K562 (cell line): Measurements from ENCODE around the gene RPL15. TPM values are rescaled to one million over a fixed set of nuclear protein-coding genes. Genes with fewer than 3 reads are reported as not detected.
A peak's percentile ranks its signal among the peaks of the same experiment; 100 is the strongest.

ENCODE experiments used
- ARID2 ChIP-seq: fragments of 450-650 bp; IDR thresholded peaks from 2 replicates; pipeline ENCODE4 v1.6.1; 2017; ENCODE audit warnings: antibody characterized with exemption, mild to moderate bottlenecking
- ATF1 ChIP-seq, 2 experiments: fragments of 450-650 bp in 1 of 2; IDR thresholded peaks; 2 replicates each; pipeline ENCODE4 v1.6.1; 2016; ENCODE audit warnings: missing compliant biosample characterization in 1 of 2, missing genetic modification characterization in 1 of 2
- CBFA2T2 ChIP-seq: fragments of 450-650 bp; conservative IDR thresholded peaks from 2 replicates; pipeline ENCODE4 v1.6.1; 2017; ENCODE audit warnings: mild to moderate bottlenecking
- EP300 ChIP-seq: IDR thresholded peaks from 2 replicates; pipeline ENCODE4 v1.6.1; 2012; ENCODE audit warnings: low read length, improper control_type of control experiment
- ETV1 ChIP-seq: fragments of 450-650 bp; conservative IDR thresholded peaks from 2 replicates; pipeline ENCODE4 v1.6.1; 2016; ENCODE audit warnings: missing genetic modification characterization, control low read depth, low read depth, missing compliant biosample characterization
- JUND ChIP-seq, 2 experiments: IDR thresholded peaks; 2 replicates in 1 of 2; 3 replicates in 1 of 2; pipeline ENCODE4 v1.6.1; 2011; ENCODE audit warnings: borderline replicate concordance in 2 of 2, low read depth in 2 of 2, low read length in 2 of 2, improper control_type of control experiment in 1 of 2, missing biosample characterization in 1 of 2, missing genetic modification characterization in 1 of 2, missing genetic modification reagents in 1 of 2
- MAFF ChIP-seq: IDR thresholded peaks from 2 replicates; pipeline ENCODE4 v1.6.1; 2012; ENCODE audit warnings: low read length, improper control_type of control experiment
- MAFK ChIP-seq: IDR thresholded peaks from 2 replicates; pipeline ENCODE4 v1.6.1; 2011; ENCODE audit warnings: low read length, improper control_type of control experiment
- MEIS2 ChIP-seq: fragments of 450-650 bp; IDR thresholded peaks from 2 replicates; pipeline ENCODE4 v1.6.1; 2014; ENCODE audit warnings: mild to moderate bottlenecking; ENCODE audit not compliant: partially characterized antibody
- MTF1 ChIP-seq: fragments of 250-450 bp; sonication (Bioruptor Pico); IDR thresholded peaks from 2 replicates; pipeline ENCODE4 v1.9.0; 2021; ENCODE audit warnings: moderate library complexity, mild to moderate bottlenecking, inconsistent platforms, borderline replicate concordance
- NCOR1 ChIP-seq: fragments of 450-650 bp; IDR thresholded peaks from 2 replicates; pipeline ENCODE4 v1.6.1; 2016; ENCODE audit warnings: mild to moderate bottlenecking, moderate library complexity
- NR4A1 ChIP-seq, 2 experiments: fragments of 250-450 bp in 1 of 2; fragments of 450-650 bp in 1 of 2; sonication (Bioruptor Pico) in 1 of 2; IDR thresholded peaks; 2 replicates each; pipeline versions ENCODE4 v1.4.0 to v1.6.1; 2016 to 2020; ENCODE audit warnings: mild to moderate bottlenecking in 2 of 2, missing compliant biosample characterization in 1 of 2, missing genetic modification characterization in 1 of 2, moderate library complexity in 1 of 2
- NUFIP1 ChIP-seq: fragments of 450-650 bp; IDR thresholded peaks from 2 replicates; pipeline ENCODE4 v1.6.1; 2018; ENCODE audit not compliant: partially characterized antibody
- OTX1 ChIP-seq: fragments of 450-650 bp; formaldehyde crosslinking; IDR thresholded peaks from 2 replicates; pipeline ENCODE4 v1.4.0; 2022; ENCODE audit warnings: mild to moderate bottlenecking
- RBM39 ChIP-seq: fragments of 200-400 bp; formaldehyde crosslinking; optimal IDR thresholded peaks from 2 replicates; pipeline ENCODE3; 2018; ENCODE audit warnings: low read depth, low read length
- SMAD1 ChIP-seq: fragments of 150-350 bp; IDR thresholded peaks from 2 replicates; pipeline ENCODE4 v1.6.1; 2014; ENCODE audit warnings: low read length, low read depth; ENCODE audit not compliant: partially characterized antibody
- SOX6 ChIP-seq: fragments of 450-650 bp; IDR thresholded peaks from 2 replicates; pipeline ENCODE4 v1.6.1; 2014; ENCODE audit warnings: mild to moderate bottlenecking
- TAL1 ChIP-seq: fragments of 450-650 bp; IDR thresholded peaks from 2 replicates; pipeline ENCODE4 v1.6.1; 2016; ENCODE audit warnings: mild to moderate bottlenecking
- TEAD4 ChIP-seq, 2 experiments: sonication (generic) in 1 of 2; formaldehyde crosslinking in 1 of 2; IDR thresholded peaks; 2 replicates each; pipeline versions ENCODE4 v1.6.1 to v1.8.0; 2012 to 2022; ENCODE audit warnings: borderline replicate concordance in 1 of 2, inconsistent platforms in 1 of 2, low read length in 1 of 2, mild to moderate bottlenecking in 1 of 2, missing genetic modification reagents in 1 of 2
- ZBTB17 ChIP-seq: fragments of 450-650 bp; formaldehyde crosslinking; IDR thresholded peaks from 2 replicates; pipeline ENCODE4 v1.4.0; 2020; ENCODE audit warnings: mild to moderate bottlenecking
- ZNF212 ChIP-seq: fragments of 450-650 bp; formaldehyde crosslinking; IDR thresholded peaks from 2 replicates; pipeline ENCODE4 v1.4.0; 2020; ENCODE audit warnings: mild to moderate bottlenecking
- ZNF239 ChIP-seq: fragments of 250-450 bp; sonication (Bioruptor Pico); IDR thresholded peaks from 2 replicates; pipeline ENCODE4 v1.4.0; 2020; ENCODE audit warnings: mild to moderate bottlenecking
- polyA plus RNA-seq, 8 experiments: library from polyadenylated mRNA; depleted of rRNA in 4 of 8; stranded (reverse) in 5 of 8; unstranded in 3 of 8; fragments of >200 nt; fragmentation: Nextera tagmentation in 2 of 8; fragmentation: Illumina TruSeq in 1 of 8; extraction: Ambion mirVana in 2 of 8; extraction: Trizol in 1 of 8; gene quantifications; 2 replicates each; pipeline versions ENCODE4 v1.2.1 to v1.2.3, GENCODE V29; 2011 to 2014; ENCODE audit warnings: inconsistent platforms in 1 of 8, missing spikeins in 1 of 8
- total RNA-seq, 7 experiments: library from RNA; depleted of rRNA in 6 of 7; stranded (reverse); fragments of >200 nt in 6 of 7; fragmentation: Illumina TruSeq in 2 of 7; extraction: Trizol in 2 of 7; gene quantifications; 2 replicates each; pipeline versions ENCODE4 v1.2.1 to v1.2.3, GENCODE V29; 2011 to 2021; ENCODE audit warnings: low replicate concordance in 1 of 7
- TF ChIP-seq, protein P1 (sequence below): fragments of 450-650 bp; formaldehyde crosslinking; IDR thresholded peaks from 2 replicates; pipeline ENCODE4 v1.4.0; 2020; ENCODE audit warnings: mild to moderate bottlenecking, mixed read lengths
- TF ChIP-seq, protein P2 (sequence below), 2 experiments: IDR thresholded peaks in 1 of 2; conservative IDR thresholded peaks in 1 of 2; 2 replicates each; pipeline ENCODE4 v1.6.1; 2016; ENCODE audit warnings: low read depth in 2 of 2, mild to moderate bottlenecking in 1 of 2, missing compliant biosample characterization in 1 of 2, missing genetic modification characterization in 1 of 2, moderate library complexity in 1 of 2
- TF ChIP-seq, protein P3 (sequence below), 2 experiments: fragments of 450-650 bp; IDR thresholded peaks; 2 replicates each; pipeline ENCODE4 v1.6.1; 2016

The RPL15 gene
- total and polyA plus RNA-seq, 9 of the 15 experiments (the other 6 are each of a cell fraction or from before 2014, with no cell fraction given): 2,393 to 8,850 (median 3,928) TPM

DNA sequence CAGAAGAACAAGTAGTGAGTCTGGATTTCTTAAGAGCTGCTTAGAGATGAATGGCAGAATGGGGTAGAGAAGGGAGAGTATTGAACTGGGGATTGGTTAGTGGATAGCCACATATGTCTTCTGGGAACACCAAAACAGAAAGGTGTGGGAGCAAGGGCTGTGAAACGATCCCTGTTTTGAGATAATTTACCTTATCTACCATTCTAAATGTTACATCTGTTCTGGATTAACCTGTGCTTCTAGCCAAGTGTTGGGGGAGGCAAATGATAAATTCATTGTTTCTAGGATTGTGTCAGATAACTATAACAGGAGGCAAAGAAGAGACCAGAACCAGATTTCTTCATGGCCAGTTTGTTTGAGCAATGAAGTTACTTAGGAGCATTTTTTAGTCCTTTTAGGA lies 36.6 kb downstream of the RPL15 start (continued):
- TF ChIP-seq JUND (IDR thresholded peaks at IDR 0.05; ENCODE audit: borderline replicate concordance, low read depth, low read length) (no peak), JUND (tag; IDR thresholded peaks at IDR 0.05; ENCODE audit: borderline replicate concordance, low read depth, low read length) (no peak), OTX1 (CRISPR knock-in tag) (no peak), TAL1 (peak; percentile 57), ZBTB17 (CRISPR knock-in tag) (no peak), ZNF212 (CRISPR knock-in tag) (no peak), MEIS2 (no peak), SOX6 (peak; percentile 68), TEAD4 (IDR thresholded peaks at IDR 0.05; ENCODE audit: low read length) (peak; percentile 78), TEAD4 (CRISPR knock-in tag; IDR thresholded peaks at IDR 0.05; ENCODE audit: borderline replicate concordance) (no peak), ARID2 (no peak), ETV1 (tag) (no peak), SMAD1 (no peak), MAFF (no peak), NUFIP1 (no peak), NCOR1 (peak; percentile 39; the same call in 1 of the 2 replicates), ZNF239 (CRISPR knock-in tag) (no peak), MAFK (no peak), EP300 (peak; percentile 36; the same call in 1 of the 2 replicates), MTF1 (CRISPR knock-in tag) (no peak), ATF1 (CRISPR knock-in tag; IDR thresholded peaks at IDR 0.05) (no peak), ATF1 (tag; IDR thresholded peaks at IDR 0.05) (no peak), NR4A1 (CRISPR knock-in tag; IDR thresholded peaks at IDR 0.05) (no peak), NR4A1 (tag; IDR thresholded peaks at IDR 0.05) (no peak), RBM39 (no peak), CBFA2T2 (peak; percentile 63)
- TF ChIP-seq, protein P1, sequence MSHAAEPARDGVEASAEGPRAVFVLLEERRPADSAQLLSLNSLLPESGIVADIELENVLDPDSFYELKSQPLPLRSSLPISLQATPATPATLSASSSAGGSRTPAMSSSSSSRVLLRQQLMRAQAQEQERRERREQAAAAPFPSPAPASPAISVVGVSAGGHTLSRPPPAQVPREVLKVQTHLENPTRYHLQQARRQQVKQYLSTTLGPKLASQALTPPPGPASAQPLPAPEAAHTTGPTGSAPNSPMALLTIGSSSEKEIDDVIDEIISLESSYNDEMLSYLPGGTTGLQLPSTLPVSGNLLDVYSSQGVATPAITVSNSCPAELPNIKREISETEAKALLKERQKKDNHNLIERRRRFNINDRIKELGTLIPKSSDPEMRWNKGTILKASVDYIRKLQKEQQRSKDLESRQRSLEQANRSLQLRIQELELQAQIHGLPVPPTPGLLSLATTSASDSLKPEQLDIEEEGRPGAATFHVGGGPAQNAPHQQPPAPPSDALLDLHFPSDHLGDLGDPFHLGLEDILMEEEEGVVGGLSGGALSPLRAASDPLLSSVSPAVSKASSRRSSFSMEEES (CRISPR knock-in tag): no peak
- TF ChIP-seq, protein P2, sequence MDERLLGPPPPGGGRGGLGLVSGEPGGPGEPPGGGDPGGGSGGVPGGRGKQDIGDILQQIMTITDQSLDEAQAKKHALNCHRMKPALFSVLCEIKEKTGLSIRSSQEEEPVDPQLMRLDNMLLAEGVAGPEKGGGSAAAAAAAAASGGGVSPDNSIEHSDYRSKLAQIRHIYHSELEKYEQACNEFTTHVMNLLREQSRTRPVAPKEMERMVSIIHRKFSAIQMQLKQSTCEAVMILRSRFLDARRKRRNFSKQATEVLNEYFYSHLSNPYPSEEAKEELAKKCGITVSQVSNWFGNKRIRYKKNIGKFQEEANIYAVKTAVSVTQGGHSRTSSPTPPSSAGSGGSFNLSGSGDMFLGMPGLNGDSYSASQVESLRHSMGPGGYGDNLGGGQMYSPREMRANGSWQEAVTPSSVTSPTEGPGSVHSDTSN (CRISPR knock-in tag; IDR thresholded peaks at IDR 0.05; ENCODE audit: low read depth): no peak
- TF ChIP-seq, protein P2 (tag; conservative IDR thresholded peaks at IDR 0.05; ENCODE audit: low read depth): no peak
- TF ChIP-seq, protein P3, sequence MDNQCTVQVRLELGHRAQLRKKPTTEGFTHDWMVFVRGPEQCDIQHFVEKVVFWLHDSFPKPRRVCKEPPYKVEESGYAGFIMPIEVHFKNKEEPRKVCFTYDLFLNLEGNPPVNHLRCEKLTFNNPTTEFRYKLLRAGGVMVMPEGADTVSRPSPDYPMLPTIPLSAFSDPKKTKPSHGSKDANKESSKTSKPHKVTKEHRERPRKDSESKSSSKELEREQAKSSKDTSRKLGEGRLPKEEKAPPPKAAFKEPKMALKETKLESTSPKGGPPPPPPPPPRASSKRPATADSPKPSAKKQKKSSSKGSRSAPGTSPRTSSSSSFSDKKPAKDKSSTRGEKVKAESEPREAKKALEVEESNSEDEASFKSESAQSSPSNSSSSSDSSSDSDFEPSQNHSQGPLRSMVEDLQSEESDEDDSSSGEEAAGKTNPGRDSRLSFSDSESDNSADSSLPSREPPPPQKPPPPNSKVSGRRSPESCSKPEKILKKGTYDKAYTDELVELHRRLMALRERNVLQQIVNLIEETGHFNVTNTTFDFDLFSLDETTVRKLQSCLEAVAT (IDR thresholded peaks at IDR 0.05): no peak
